ENCODE results near the gene SLC25A1.

- TF ChIP-seq CTCF (IDR thresholded peaks at IDR 0.05) (no peak), SIN3A (IDR thresholded peaks at IDR 0.05; ENCODE audit: borderline replicate concordance, low read depth, low read length) (no peak), ZBTB33 (IDR thresholded peaks at IDR 0.05; ENCODE audit: borderline replicate concordance, low read depth) (no peak), USF2 (IDR thresholded peaks at IDR 0.05; ENCODE audit: borderline replicate concordance, low read depth, low read length) (no peak), FOXM1 (IDR thresholded peaks at IDR 0.05; ENCODE audit: low read depth) (no peak), TCF12 (IDR thresholded peaks at IDR 0.05) (no peak), CHD2 (IDR thresholded peaks at IDR 0.05; ENCODE audit: low read length, partially characterized antibody) (no peak), EP300 (IDR thresholded peaks at IDR 0.05; ENCODE audit: borderline replicate concordance in 1 of 2, low read depth in 1 of 2, low read length in 1 of 2) (no peak), GABPA (IDR thresholded peaks at IDR 0.05; ENCODE audit: low read depth) (no peak), RAD21 (IDR thresholded peaks at IDR 0.05; ENCODE audit: low read length) (no peak), SMC3 (IDR thresholded peaks at IDR 0.05; ENCODE audit: low read depth, low read length) (no peak), PBX3 (IDR thresholded peaks at IDR 0.05) (no peak), REST (IDR thresholded peaks at IDR 0.05; ENCODE audit: low read depth, low read length) (no peak), FOSL2 (IDR thresholded peaks at IDR 0.05; ENCODE audit: borderline replicate concordance, low read depth) (no peak)
Measured at GRCh38 chr22:19148417-19149046, 30.0 kb downstream of the SLC25A1 start.
